T47D (cell line): ENCODE results near the gene TUBB2B.
A peak's percentile ranks its signal among the peaks of the same experiment; 100 is the strongest.
"Not testable (repeated sequence)": the region's sequence is repeated elsewhere in the genome, so short reads cannot be mapped to it uniquely, and the experiment has no call there.

Source experiments
- DNase-seq, 2 experiments: peaks; one replicate each; pipeline versions ENCODE4 v3.0.0 to v3.0.0-alpha.2; 2011 to 2012; ENCODE audit warnings: low read depth in 1 of 2, low spot score in 1 of 2
- JUND ChIP-seq: IDR thresholded peaks from 2 replicates; pipeline ENCODE4 v1.6.1; 2012; ENCODE audit warnings: low read depth
- in situ Hi-C: cut with HindIII; loops from 2 replicates; pipeline ENCODE4 v1.10.0; 2016; ENCODE audit warnings: low sequenced_read_pairs, low pct_unique_long_range_greater_than_20kb

TUBB2B gene

DNA sequence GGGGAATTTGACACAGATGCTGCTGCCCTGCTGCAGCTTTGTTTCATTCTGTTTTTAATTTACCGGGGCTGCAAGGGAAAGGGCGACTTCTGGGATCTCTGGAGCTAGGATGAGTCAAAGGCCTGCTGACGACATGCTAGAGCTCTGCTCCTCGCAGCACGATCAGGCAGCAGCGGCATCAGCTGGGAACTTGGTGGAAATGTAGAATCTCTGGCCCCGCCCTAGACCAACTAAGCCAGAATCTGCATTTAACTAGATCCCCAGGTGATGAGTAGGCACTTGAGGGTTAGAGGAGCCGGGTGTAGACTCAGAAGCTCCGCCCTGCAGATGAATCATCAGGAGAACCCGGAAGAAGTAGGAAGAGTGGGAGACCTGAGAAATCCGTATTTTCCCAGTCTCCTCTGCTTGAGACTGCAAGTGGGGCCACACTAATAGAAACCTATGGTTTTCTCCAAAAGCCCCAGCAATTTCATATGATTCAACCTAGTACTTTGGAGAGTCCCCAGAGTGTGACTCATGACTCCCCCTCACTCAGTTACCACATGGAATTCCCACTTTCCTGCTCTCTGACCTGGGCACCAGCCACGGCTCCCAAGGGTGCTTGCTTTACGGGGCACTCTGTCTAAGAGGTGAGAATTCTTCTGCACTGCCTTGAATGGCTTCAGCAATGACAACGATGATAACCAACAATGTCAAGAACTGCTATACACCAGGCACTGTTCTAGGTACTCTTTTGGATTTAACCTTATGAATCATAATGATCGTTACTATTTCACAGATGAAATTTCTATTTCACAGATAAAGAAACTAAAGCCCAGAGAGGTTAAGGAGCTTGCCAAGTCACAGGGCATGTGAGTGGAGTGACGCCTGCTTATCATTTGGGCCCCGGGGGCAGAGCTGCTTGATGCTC is 18.1 kb downstream of the TUBB2B start:
- no peak for TF ChIP-seq JUND
- in situ Hi-C loops = no loop called here
- DNase-seq = peak in 1 of 2 experiments; percentile 10

DNA sequence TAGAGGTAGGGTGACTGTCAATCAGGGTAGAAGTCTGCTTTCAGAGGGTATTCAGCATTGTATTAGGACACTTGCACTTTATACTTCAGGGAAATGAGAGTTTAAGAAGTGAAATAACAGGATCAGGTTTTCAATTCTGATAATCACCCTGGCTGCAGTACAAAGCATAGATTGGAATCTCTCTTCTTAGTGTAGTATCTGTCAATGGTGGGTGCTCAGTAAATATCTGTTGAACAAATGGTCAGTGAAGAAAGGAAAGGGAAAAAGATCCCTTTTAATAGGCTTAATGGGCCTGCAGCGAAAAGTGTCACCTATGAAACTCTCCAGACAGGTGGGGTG is 18.7 kb downstream of the TUBB2B start:
- no peak for DNase-seq
- TF ChIP-seq JUND = no peak
- in situ Hi-C loops = no loop called here

DNA sequence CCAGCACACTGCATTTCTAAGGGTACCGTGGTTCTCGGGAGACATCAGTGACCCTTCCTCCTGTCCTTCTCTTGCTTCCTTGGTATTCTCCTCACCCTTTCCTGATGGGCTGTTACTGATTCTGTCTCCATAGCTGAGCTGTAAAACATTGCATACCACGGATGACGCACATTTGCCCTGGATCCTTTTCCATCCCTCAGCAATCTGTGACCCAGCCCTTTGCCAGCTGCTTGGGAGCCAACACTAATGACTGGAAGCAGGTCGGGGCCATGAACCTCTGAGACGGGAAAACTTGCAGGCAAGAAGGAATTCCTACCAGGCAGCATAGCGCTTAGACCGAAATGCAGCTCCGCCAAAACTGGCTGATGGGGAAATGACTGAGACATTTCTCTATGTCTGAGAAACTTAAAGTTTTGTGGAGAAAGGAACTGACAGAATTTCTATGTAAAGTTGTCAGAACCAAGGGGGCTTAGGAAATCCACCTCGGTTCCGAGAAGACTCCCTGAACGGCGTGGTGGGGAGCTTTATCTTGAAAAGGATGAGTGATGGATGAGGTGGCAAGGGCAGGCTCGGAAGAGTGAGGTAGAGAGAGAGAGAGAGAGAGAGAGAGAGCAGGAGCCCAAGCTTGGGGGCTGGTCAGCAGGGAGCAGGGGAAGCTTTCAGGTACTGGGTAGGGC is 19.2 kb downstream of the TUBB2B start:
- in situ Hi-C loops = no loop called here
- no peak for TF ChIP-seq JUND
- DNase-seq = no peak

DNA sequence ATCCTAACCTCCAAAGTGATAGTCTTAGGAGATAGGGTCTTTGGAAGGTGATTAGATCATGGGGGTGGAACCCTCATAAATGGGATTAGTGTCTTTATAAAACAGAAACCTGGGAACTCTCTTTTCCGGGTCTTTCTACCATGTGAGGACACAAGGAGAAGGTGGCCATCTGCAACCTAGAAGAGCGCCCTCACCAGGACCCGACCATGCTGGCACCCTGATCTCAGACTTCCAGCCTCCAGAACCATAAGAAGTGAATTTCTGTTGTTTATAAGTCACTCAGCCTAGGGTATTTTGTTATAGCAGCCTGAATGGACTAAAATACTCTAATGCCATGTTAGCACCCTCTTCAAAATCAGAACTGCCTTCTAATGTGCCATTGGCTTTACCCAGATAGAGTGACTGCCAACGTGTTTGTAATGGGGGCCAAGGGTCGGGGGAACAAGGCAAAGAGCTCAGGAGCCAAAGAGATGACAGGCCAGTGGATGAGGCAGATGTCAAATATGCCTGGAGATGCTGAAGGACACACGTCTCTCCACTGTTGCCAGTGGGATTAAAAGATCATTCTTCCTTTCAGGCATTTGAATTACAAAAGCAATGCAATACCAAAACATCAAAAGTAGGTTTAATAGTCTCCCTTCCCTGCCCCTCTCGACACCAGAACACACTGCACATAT is 21.0 kb downstream of the TUBB2B start:
- no peak for DNase-seq
- in situ Hi-C loops = no loop called here
- no peak for TF ChIP-seq JUND

DNA sequence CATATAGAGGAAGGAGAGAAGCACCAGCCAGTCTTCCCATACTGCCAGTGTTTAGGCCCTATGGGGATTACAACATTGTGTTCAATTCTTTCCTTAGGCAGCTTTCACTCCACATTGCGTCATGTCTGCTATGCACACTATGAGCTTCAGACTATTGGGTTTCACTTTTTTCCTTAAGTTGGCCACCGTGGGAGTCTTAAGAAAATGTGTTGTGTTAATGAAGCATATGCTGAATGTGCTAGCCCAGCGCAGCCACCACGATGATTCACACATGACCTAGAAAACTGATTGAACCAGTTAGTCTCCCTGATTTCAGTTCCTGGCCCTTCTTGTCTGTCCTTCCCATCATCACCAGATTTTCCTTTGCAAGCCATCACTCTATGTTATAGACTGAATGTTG is 21.5 kb downstream of the TUBB2B start:
- in situ Hi-C loops = no loop called here
- no peak for TF ChIP-seq JUND
- peak in 1 of 2 experiments; percentile 52 for DNase-seq

DNA sequence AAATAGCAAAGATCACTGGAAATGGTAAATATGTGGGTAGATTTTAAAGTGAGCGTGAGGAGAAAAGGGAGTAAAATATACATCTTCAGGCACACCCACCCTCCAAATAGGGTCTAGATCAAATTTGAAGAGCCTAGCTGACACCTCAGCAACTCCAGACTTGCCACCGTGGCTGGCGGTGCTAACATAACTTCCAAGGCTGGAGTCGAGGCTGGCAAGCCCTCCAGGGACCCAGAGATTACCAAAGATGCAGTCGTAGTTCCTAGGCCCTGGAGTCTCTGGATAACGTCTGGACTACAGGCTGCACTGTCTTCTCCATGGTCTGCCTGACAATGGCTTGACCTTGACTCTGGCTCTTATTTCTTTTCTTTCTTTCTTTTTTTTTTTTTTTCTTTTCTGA is 22.5 kb downstream of the TUBB2B start:
- DNase-seq = no peak
- in situ Hi-C loops = no loop called here
- no peak for TF ChIP-seq JUND

DNA sequence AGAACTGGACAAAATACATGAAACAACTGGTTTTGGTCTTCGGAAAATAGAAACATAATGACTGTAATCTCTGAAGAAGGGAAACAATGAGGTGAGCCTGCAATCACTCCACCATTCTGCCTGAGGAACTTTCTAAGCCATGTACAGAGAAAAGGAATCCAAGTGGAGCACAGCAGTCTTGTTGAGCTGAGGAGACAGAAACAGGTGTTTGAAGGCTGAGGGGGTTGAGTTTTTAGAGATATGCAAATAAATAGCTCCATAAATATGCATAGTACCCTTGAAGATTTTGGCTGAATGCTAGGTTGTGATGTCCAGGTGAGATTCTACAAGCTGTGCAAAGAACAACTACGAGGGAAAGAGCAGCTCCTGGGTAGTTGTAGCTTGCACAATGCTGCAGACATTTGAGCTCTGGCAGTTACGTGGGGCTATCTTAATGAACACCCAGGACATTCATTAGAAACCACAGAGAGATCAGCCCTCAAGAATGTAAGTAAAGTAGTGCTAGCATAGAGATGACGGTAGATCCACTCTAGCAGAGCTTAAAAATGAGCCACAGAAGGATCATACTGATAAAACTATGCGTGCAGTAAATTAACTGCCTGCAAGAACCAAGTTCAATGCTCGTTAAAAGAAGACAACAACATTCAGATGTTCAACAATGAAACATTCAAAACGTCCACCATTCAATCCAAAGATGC is 24.3 kb downstream of the TUBB2B start:
- no peak for DNase-seq
- TF ChIP-seq JUND = no peak
- in situ Hi-C loops = no loop called here

DNA sequence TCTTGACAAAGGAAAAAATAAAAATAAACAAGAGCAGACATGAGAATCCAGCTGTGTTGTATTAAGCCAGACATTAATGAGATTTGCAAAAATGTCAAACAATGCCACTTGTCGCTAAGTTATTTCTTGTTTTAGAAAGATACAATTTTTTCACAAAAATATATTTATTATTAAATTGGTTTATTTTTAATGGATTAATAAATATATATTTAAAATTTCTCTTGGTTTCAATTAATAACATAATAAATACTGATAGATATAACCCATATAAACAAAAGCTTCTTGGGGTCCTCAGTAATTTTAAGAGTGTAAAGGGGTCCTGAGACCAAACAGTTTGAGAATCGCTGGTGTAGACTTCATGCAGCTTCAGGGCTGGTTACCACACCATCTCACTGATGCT is 26.1 kb downstream of the TUBB2B start:
- no peak for TF ChIP-seq JUND
- DNase-seq = no peak
- in situ Hi-C loops = no loop called here

DNA sequence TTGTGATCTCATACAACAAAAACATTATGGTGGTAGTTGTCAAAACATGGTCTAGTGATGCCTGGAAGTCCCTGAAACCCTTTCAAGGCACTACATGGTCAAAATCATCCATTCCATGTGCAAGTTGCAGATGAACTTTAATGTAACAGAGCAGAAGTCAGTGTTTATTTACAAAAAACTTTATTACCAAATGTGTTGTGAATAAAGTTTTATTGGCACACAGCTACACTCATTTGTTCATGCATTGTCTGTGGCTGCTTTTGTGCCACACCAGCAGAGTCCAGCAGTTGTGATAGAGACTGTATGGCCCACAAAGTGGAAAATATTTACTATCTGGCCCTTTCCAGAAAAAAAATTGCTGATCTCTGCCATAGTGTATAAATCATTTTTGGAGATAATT is 26.8 kb downstream of the TUBB2B start:
- no peak for TF ChIP-seq JUND
- in situ Hi-C loops = no loop called here
- DNase-seq = no peak

DNA sequence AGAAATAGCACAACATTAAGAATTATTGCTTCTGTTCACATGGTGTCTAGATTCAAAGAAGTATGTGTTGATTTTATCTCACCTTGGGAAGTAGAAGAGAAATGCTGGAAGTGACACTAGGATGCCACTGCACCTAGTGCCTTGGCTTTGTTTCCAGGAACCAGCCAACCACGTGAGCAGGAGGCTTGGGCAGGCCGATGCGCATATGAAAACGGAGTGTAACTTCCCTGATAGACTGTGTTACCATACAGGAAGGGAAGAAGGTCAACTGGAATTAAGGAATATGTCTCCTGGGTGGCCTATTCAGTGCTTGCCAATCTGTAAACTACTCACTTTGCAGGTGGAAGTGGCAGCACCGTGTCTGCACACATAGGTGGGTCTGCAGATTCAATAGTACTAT is 28.1 kb downstream of the TUBB2B start:
- DNase-seq = no peak
- in situ Hi-C loops = no loop called here
- no peak for TF ChIP-seq JUND

DNA sequence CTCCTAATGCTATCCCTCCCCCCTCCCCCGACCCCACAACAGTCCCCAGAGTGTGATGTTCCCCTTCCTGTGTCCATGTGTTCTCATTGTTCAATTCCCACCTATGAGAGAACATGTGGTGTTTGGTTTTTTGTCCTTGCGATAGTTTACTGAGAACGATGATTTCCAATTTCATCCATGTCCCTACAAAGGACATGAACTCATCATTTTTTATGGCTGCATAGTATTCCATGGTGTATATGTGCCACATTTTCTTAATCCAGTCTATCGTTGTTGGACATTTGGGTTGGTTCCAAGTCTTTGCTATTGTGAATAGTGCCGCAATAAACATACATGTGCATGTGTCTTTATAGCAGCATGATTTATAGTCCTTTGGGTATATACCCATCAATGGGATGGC is 29.7 kb downstream of the TUBB2B start:
- in situ Hi-C loops = not testable (repeated sequence)

DNA sequence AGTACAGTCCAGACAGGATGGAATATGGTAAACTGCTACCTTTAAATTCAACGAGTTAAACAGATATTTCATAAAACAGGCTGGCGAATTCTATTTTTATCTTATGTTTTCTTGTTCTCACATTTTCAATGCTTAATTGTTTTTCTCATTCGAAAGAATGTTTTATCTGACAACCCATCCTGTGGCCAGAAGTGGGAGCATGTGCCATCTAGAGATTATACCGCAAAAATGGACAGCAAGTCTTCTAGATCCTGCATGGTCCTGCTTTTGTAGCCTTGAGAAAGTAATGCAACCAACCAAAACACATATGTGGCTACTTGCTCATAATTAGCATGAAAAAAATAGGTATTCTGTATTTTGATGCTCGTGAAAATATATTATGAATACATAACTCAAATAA is 30.7 kb downstream of the TUBB2B start:
- TF ChIP-seq JUND = no peak
- no peak for DNase-seq
- in situ Hi-C loops = no loop called here

More for the DNA sequence above, 29.7 kb downstream of the TUBB2B start:
- not testable (repeated sequence) for DNase-seq
